OCI-LY3 (cell line): Measurements from ENCODE around the gene P2RY11.

Source experiments
- H2AFZ ChIP-seq: fragments of 200-600, 300-600 bp; shearing (Covaris generic); 2 replicates; pipeline ENCODE4 v1.6.0; 2014; ENCODE audit warnings: antibody characterized with exemption, low read depth, low read length
- H3K27ac ChIP-seq: fragments of 200-600, 300-600 bp; sonication (generic); 2 replicates; pipeline ENCODE4 v1.5.1; 2014; ENCODE audit warnings: mild to moderate bottlenecking, low read length, moderate library complexity, mixed read lengths
- H3K27me3 ChIP-seq: fragments of 200-600, 300-600 bp; sonication (generic); 2 replicates; pipeline ENCODE4 v1.6.1; 2014; ENCODE audit warnings: low read depth, low read length, mixed read lengths
- H3K36me3 ChIP-seq: fragments of 200-600, 300-600 bp; sonication (generic); replicated peaks from 2 replicates; pipeline ENCODE3; 2014; ENCODE audit warnings: low read depth, low read length, mixed read lengths
- H3K4me1 ChIP-seq: fragments of 300-600, 200-600 bp; sonication (generic); 2 replicates; pipeline ENCODE4 v1.6.1; 2014; ENCODE audit warnings: low read length, mixed read lengths
- H3K4me2 ChIP-seq: fragments of 200-600, 300-600 bp; sonication (generic); 2 replicates; pipeline ENCODE4 v1.6.1; 2014; ENCODE audit warnings: low read length, mixed read lengths
- H3K4me3 ChIP-seq: fragments of 300-600, 200-600 bp; sonication (generic); 2 replicates; pipeline ENCODE4 v1.5.1; 2014; ENCODE audit warnings: antibody characterized with exemption, mild to moderate bottlenecking, low read length, moderate library complexity
- H3K79me2 ChIP-seq: fragments of 300-600, 200-600 bp; shearing (Covaris generic); 2 replicates; pipeline ENCODE4 v1.6.1; 2014; ENCODE audit warnings: mild to moderate bottlenecking, low read length, mixed read lengths
- H3K9ac ChIP-seq: fragments of 300-600, 200-600 bp; shearing (Covaris generic); 2 replicates; pipeline ENCODE4 v1.6.0; 2014; ENCODE audit warnings: mild to moderate bottlenecking, low read length, moderate library complexity
- H3K9me3 ChIP-seq: fragments of 200-600, 300-600 bp; shearing (Covaris generic); 2 replicates; pipeline ENCODE4 v1.6.1; 2014; ENCODE audit warnings: low read length, mixed read lengths; ENCODE audit not compliant: insufficient read depth
- H4K20me1 ChIP-seq: fragments of 200-600, 300-600 bp; sonication (generic); 2 replicates; pipeline ENCODE4 v1.6.1; 2016; ENCODE audit warnings: low read length, mixed read lengths; ENCODE audit not compliant: insufficient read depth
- EZH2phosphoT487 ChIP-seq: fragments of 200-600 bp; shearing (Covaris generic); IDR thresholded peaks from 2 replicates; pipeline ENCODE4 v1.6.1; 2018; ENCODE audit warnings: antibody characterized with exemption, mixed run types, low read depth
- TF ChIP-seq, protein P1 (sequence below): fragments of 200-600, 300-600 bp; sonication (generic); IDR thresholded peaks from 2 replicates; pipeline ENCODE4 v1.5.1; 2014; ENCODE audit warnings: antibody characterized with exemption, low read length, low read depth

The P2RY11 gene

DNA sequence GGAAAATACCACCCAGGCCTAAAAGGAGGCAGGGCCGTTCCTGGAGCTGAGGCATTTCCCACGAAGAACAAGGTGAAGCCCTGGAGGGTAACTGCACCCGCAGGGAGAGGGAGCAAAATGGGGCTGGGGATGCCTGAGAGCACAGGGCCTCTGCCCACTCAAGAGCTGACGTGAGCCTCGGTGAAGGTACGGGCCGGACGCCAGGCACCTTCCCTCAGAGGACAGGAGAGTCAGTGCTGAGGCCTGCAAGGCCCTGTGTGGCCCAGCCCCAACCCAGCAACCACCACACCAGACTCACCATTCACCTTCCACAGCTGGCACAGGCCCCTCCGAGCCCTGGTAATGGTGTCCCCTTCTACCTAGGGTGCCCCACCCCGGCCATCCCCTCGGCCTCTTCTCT, 47.0 kb downstream of the P2RY11 start:
- Histone ChIP-seq H3K9ac (no peak overlapping the region), H3K4me1 (no peaks in the 10 kb centered on the region), H3K4me3 (no peak overlapping the region), H3K36me3 (peaks cover 84% of the 10 kb centered on the region), H3K27ac (no peak overlapping the region), H3K27me3 (no peaks in the 10 kb centered on the region), H3K79me2 (peaks cover 4% of the 10 kb centered on the region; the same call in 1 of the 2 replicates), H2AFZ (no peak overlapping the region), H3K4me2 (no peak overlapping the region), H4K20me1 (no peaks in the 10 kb centered on the region), H3K9me3 (no peaks in the 10 kb centered on the region)
- TF ChIP-seq, protein P1, sequence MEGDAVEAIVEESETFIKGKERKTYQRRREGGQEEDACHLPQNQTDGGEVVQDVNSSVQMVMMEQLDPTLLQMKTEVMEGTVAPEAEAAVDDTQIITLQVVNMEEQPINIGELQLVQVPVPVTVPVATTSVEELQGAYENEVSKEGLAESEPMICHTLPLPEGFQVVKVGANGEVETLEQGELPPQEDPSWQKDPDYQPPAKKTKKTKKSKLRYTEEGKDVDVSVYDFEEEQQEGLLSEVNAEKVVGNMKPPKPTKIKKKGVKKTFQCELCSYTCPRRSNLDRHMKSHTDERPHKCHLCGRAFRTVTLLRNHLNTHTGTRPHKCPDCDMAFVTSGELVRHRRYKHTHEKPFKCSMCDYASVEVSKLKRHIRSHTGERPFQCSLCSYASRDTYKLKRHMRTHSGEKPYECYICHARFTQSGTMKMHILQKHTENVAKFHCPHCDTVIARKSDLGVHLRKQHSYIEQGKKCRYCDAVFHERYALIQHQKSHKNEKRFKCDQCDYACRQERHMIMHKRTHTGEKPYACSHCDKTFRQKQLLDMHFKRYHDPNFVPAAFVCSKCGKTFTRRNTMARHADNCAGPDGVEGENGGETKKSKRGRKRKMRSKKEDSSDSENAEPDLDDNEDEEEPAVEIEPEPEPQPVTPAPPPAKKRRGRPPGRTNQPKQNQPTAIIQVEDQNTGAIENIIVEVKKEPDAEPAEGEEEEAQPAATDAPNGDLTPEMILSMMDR = no peak
- TF ChIP-seq EZH2phosphoT487 = no peak

DNA sequence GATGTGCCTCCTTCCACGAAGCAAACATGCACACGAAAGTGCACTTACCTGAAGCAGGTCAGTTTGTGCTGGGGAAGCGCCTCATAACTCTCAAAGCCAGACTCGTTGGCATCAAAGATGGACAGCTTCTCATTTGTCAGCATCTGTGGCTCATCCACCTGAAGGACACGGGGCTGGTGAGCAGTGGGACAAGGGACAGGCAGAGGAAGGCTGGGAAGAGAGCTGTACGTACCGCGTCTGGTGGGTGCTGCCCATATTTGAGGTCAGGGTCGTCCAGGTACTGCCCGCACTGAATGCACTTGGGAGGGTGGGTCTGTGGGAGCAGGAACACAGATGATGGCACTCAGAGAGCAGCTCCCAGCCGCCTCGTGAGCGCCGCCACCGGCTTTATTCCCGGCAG, 48.1 kb downstream of the P2RY11 start:
- Histone ChIP-seq H3K27ac (no peak overlapping the region), H3K9ac (no peak overlapping the region), H3K36me3 (peaks cover 74% of the 10 kb centered on the region), H3K4me3 (no peak overlapping the region), H3K9me3 (no peaks in the 10 kb centered on the region), H2AFZ (no peak overlapping the region), H3K4me2 (no peak overlapping the region), H3K27me3 (no peaks in the 10 kb centered on the region), H3K79me2 (peaks cover 4% of the 10 kb centered on the region; the same call in 1 of the 2 replicates), H4K20me1 (no peaks in the 10 kb centered on the region), H3K4me1 (no peaks in the 10 kb centered on the region)
- no peak for TF ChIP-seq EZH2phosphoT487
- TF ChIP-seq, protein P1 = no peak

DNA sequence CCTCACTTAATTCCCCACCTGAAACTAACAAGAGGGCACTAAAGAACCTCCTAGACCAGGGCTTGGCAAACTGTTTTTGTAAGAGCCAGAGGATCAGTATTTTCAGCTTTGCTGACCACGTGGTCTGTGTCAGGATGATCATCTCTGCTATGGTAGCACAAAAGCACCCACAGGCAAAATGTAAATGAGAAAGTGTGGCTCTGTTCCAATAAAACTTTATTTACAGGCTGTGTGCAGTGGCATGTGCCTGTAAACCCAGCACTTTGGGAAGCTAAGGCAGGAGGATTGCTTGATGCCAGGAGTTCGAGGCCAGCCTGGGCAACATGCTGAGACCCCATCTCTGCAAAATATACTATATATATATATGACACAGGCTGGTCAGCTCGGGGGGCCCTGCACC, 52.0 kb downstream of the P2RY11 start:
- no peaks in the 10 kb centered on the region for H3K9me3 ChIP-seq
- no peaks in the 10 kb centered on the region for H3K27me3 ChIP-seq
- peaks cover 4% of the 10 kb centered on the region; the same call in 1 of the 2 replicates for H3K79me2 ChIP-seq
- no peak overlapping the region for H3K4me3 ChIP-seq
- no peak for TF ChIP-seq EZH2phosphoT487
- TF ChIP-seq, protein P1 = no peak
- H3K27ac ChIP-seq = no peak overlapping the region
- no peaks in the 10 kb centered on the region for H4K20me1 ChIP-seq
- H3K4me2 ChIP-seq = no peak overlapping the region
- H3K9ac ChIP-seq = no peak overlapping the region
- peaks cover 3% of the 10 kb centered on the region for H3K4me1 ChIP-seq
- H3K36me3 ChIP-seq = peaks cover 64% of the 10 kb centered on the region
- H2AFZ ChIP-seq = no peak overlapping the region
